Tibial nerve (tissue), 4 donors: ENCODE results near the gene ADCY10. TPM values are rescaled to one million over a fixed set of nuclear protein-coding genes. Genes with fewer than 3 reads are reported as not detected.

Experiments used
- DNase-seq, 2 donors: peaks; one replicate each; pipeline ENCODE4 v3.0.0-alpha.2; 2019; ENCODE audit warnings: low spot score in 2 of 2
- H3K27ac ChIP-seq, 4 donors: fragments of 200-600 bp; sonication (generic) in 3 of 4; one replicate each; pipeline ENCODE4 v1.5.1; 2017 to 2019; ENCODE audit warnings: mild to moderate bottlenecking in 1 of 4
- H3K27me3 ChIP-seq, 2 donors: fragments of 200-600 bp; sonication (generic) in 1 of 2; one replicate each; pipeline versions ENCODE4 v1.5.1 to v1.6.0; 2017 to 2019
- H3K36me3 ChIP-seq, 3 donors: fragments of 200-600 bp; sonication (generic); one replicate each; pipeline ENCODE4 v1.5.1; 2018 to 2019
- H3K4me1 ChIP-seq, 4 donors: fragments of 200-600 bp; sonication (generic) in 3 of 4; one replicate each; pipeline ENCODE4 v1.5.1; 2017 to 2019
- H3K4me3 ChIP-seq, 4 donors: fragments of 200-600 bp; sonication (generic) in 3 of 4; one replicate each; pipeline ENCODE4 v1.5.1; 2017 to 2019; ENCODE audit warnings: mild to moderate bottlenecking in 1 of 4, moderate library complexity in 1 of 4
- H3K9me3 ChIP-seq, 4 donors: fragments of 200-600 bp; sonication (generic) in 3 of 4; one replicate each; pipeline ENCODE4 v1.5.1; 2017 to 2019
- CTCF ChIP-seq, 5 experiments: fragments of 200-600 bp in 3 of 5; fragments of 450-650 bp in 2 of 5; sonication (generic) in 3 of 5; IDR thresholded peaks; one replicate each; pipeline ENCODE4 v1.5.1; 2016 to 2019; ENCODE audit warnings: antibody characterized with exemption in 5 of 5, mild to moderate bottlenecking in 3 of 5, moderate library complexity in 2 of 5
- EP300 ChIP-seq, 2 donors: sonication (generic); formaldehyde crosslinking; IDR thresholded peaks; one replicate each; pipeline ENCODE4 v1.6.1; 2017; ENCODE audit warnings: antibody characterized with exemption in 2 of 2, mild to moderate bottlenecking in 1 of 2
- POLR2A ChIP-seq, 2 donors: fragments of 450-650 bp; IDR thresholded peaks; one replicate each; pipeline ENCODE4 v1.6.1; 2017; ENCODE audit warnings: antibody characterized with exemption in 2 of 2, mild to moderate bottlenecking in 2 of 2, moderate library complexity in 2 of 2
- WGBS, 2 donors: methylation state at CpG; one replicate each; pipeline ENCODE4 v1.1.5; 2018; 5-methylcytosine and 5-hydroxymethylcytosine counted together
- total RNA-seq, 4 donors: library from RNA; depleted of rRNA; stranded (reverse); fragments of >200 nt; gene quantifications; one replicate each; pipeline ENCODE4 v1.1.0, GENCODE V29; 2016

Gene ADCY10
- total RNA-seq, 4 donors from 2014 or later = not detected

- H3K9me3 ChIP-seq = no peaks in the 10 kb centered on the region
- H3K27me3 ChIP-seq = no peaks in the 10 kb centered on the region
- TF ChIP-seq EP300 (IDR thresholded peaks at IDR 0.05) (no peak), CTCF (IDR thresholded peaks at IDR 0.05) (no peak), POLR2A (IDR thresholded peaks at IDR 0.05) (no peak)
- WGBS, 2 donors = 72 to 76% methylated on average over 9 of the region's 9 CpGs
- H3K4me1 ChIP-seq = peaks cover 0 to 13% (median 2%) of the 10 kb centered on the region in 4 donors
- H3K27ac ChIP-seq = no peak overlapping the region
- no peak overlapping the region for H3K4me3 ChIP-seq
- DNase-seq = no peak
- H3K36me3 ChIP-seq = no peaks in the 10 kb centered on the region
Observed at GRCh38 chr1:167824163-167824794, 89.7 kb downstream of the ADCY10 start.

- Histone ChIP-seq H3K4me3 (no peak overlapping the region), H3K4me1 (peaks cover 0 to 13% (median 2%) of the 10 kb centered on the region in 4 donors), H3K36me3 (no peaks in the 10 kb centered on the region), H3K27me3 (no peaks in the 10 kb centered on the region), H3K9me3 (no peaks in the 10 kb centered on the region), H3K27ac (no peak overlapping the region)
- TF ChIP-seq CTCF (IDR thresholded peaks at IDR 0.05) (no peak), POLR2A (IDR thresholded peaks at IDR 0.05) (no peak), EP300 (IDR thresholded peaks at IDR 0.05) (no peak)
- WGBS, 2 donors = 73 to 79% methylated on average over 4 of the region's 4 CpGs
- no peak for DNase-seq
Observed at GRCh38 chr1:167821969-167822685, 91.8 kb downstream of the ADCY10 start.

- H3K27me3 ChIP-seq = no peaks in the 10 kb centered on the region
- H3K27ac ChIP-seq = no peak overlapping the region
- H3K4me3 ChIP-seq = no peak overlapping the region
- H3K9me3 ChIP-seq = no peaks in the 10 kb centered on the region
- H3K4me1 ChIP-seq = peaks cover 0 to 13% (median 2%) of the 10 kb centered on the region in 4 donors
- no peak for DNase-seq
- no peaks in the 10 kb centered on the region for H3K36me3 ChIP-seq
- TF ChIP-seq POLR2A (IDR thresholded peaks at IDR 0.05) = no peak
- TF ChIP-seq CTCF (IDR thresholded peaks at IDR 0.05) = no peak
- WGBS, 2 donors = 91 to 92% methylated on average over 6 of the region's 6 CpGs
Observed at GRCh38 chr1:167821356-167821685, 92.6 kb downstream of the ADCY10 start.

- Histone ChIP-seq H3K4me1 (peaks cover 0 to 13% (median 2%) of the 10 kb centered on the region in 4 donors), H3K27me3 (no peaks in the 10 kb centered on the region), H3K9me3 (peaks cover 0 to under 1% (median 0%) of the 10 kb centered on the region in 4 donors), H3K4me3 (no peak overlapping the region), H3K36me3 (no peaks in the 10 kb centered on the region), H3K27ac (peak overlapping the region in 2 of 4 donors; percentile 65 to 81)
- 88 to 91% methylated on average over 12 of the region's 12 CpGs for WGBS, 2 donors
- no peak for DNase-seq
- no peak for TF ChIP-seq CTCF (IDR thresholded peaks at IDR 0.05)
- no peak for TF ChIP-seq POLR2A (IDR thresholded peaks at IDR 0.05)
- TF ChIP-seq EP300 (IDR thresholded peaks at IDR 0.05) = no peak
Observed at GRCh38 chr1:167820684-167821355, 93.1 kb downstream of the ADCY10 start.
